ENCODE data around the gene SORCS2. TPM values are rescaled to one million over a fixed set of nuclear protein-coding genes. Genes with fewer than 3 reads are reported as not detected.

SORCS2 gene
- total and polyA plus RNA-seq, 2 experiments from 2014 or later: 0.92 to 6.9 TPM

- Histone ChIP-seq H3K27me3 (no peaks in the 10 kb centered on the region), H3K4me3 (no peak overlapping the region), H3K27ac (no peak overlapping the region), H3K9me3 (ENCODE audit: low read depth) (no peaks in the 10 kb centered on the region), H3K36me3 (no peaks in the 10 kb centered on the region), H3K4me1 (ENCODE audit: low read depth) (no peaks in the 10 kb centered on the region)
- no peak for DNase-seq (ENCODE audit: low read depth in 1 of 2, low spot score in 1 of 2)
- TF ChIP-seq CTCF (IDR thresholded peaks at IDR 0.05; ENCODE audit: low read depth, low read length): no peak
Observed at GRCh38 chr4:7645956-7646355, 453.6 kb downstream of the SORCS2 start.

GRCh38 chr4:7646384-7647061 lies 454.2 kb downstream of the SORCS2 start:
- DNase-seq (ENCODE audit: low read depth in 1 of 2, low spot score in 1 of 2): peak in 1 of 2 donors; percentile 34
- H3K27ac ChIP-seq: no peak overlapping the region
- no peaks in the 10 kb centered on the region for H3K27me3 ChIP-seq
- TF ChIP-seq CTCF (IDR thresholded peaks at IDR 0.05; ENCODE audit: low read depth, low read length): no peak
- no peaks in the 10 kb centered on the region for H3K36me3 ChIP-seq
- H3K9me3 ChIP-seq (ENCODE audit: low read depth): no peaks in the 10 kb centered on the region
- no peaks in the 10 kb centered on the region for H3K4me1 ChIP-seq (ENCODE audit: low read depth)
- H3K4me3 ChIP-seq: no peak overlapping the region

- H3K27me3 ChIP-seq: no peaks in the 10 kb centered on the region
- no peak for DNase-seq (ENCODE audit: low read depth in 1 of 2, low spot score in 1 of 2)
- H3K36me3 ChIP-seq: no peaks in the 10 kb centered on the region
- no peak overlapping the region for H3K4me3 ChIP-seq
- no peak for TF ChIP-seq CTCF (IDR thresholded peaks at IDR 0.05; ENCODE audit: low read depth, low read length)
- no peaks in the 10 kb centered on the region for H3K9me3 ChIP-seq (ENCODE audit: low read depth)
- no peak overlapping the region for H3K27ac ChIP-seq
- H3K4me1 ChIP-seq (ENCODE audit: low read depth): no peaks in the 10 kb centered on the region
Observed at GRCh38 chr4:7647186-7647585, 454.8 kb downstream of the SORCS2 start.

- DNase-seq (ENCODE audit: low read depth in 1 of 2, low spot score in 1 of 2): peak in 1 of 2 donors; percentile 36
- TF ChIP-seq CTCF (IDR thresholded peaks at IDR 0.05; ENCODE audit: low read depth, low read length): no peak
- Histone ChIP-seq H3K27ac (no peak overlapping the region), H3K36me3 (no peaks in the 10 kb centered on the region), H3K4me1 (ENCODE audit: low read depth) (no peaks in the 10 kb centered on the region), H3K27me3 (no peaks in the 10 kb centered on the region), H3K9me3 (ENCODE audit: low read depth) (no peaks in the 10 kb centered on the region), H3K4me3 (no peak overlapping the region)
Observed at GRCh38 chr4:7647600-7648543, 455.5 kb downstream of the SORCS2 start.

- Histone ChIP-seq H3K9me3 (ENCODE audit: low read depth) (no peaks in the 10 kb centered on the region), H3K27ac (no peak overlapping the region), H3K27me3 (no peaks in the 10 kb centered on the region), H3K4me3 (no peak overlapping the region), H3K36me3 (no peaks in the 10 kb centered on the region), H3K4me1 (ENCODE audit: low read depth) (no peaks in the 10 kb centered on the region)
- no peak for DNase-seq (ENCODE audit: low read depth in 1 of 2, low spot score in 1 of 2)
- no peak for TF ChIP-seq CTCF (IDR thresholded peaks at IDR 0.05; ENCODE audit: low read depth, low read length)
Observed at GRCh38 chr4:7648544-7649395, 456.4 kb downstream of the SORCS2 start.

All from cardiac muscle cell (in vitro differentiated cells and primary cell).